GM23338 (cell line): ENCODE data around the gene RIN3. TPM values are rescaled to one million over a fixed set of nuclear protein-coding genes. Genes with fewer than 3 reads are reported as not detected.

ENCODE experiments used
- ATAC-seq: fragments of 200-7000 bp; cut with Tn5 transposase; 3 replicates; pipeline ENCODE4 v1.9.1; 2020
- DNase-seq: peaks from one replicate; pipeline ENCODE4 v3.0.0-alpha.2; 2015; ENCODE audit warnings: low spot score
- H2AFZ ChIP-seq: fragments of 200-600 bp; sonication (generic); 2 replicates; pipeline ENCODE4 v1.8.0; 2016; ENCODE audit warnings: antibody characterized with exemption, mild to moderate bottlenecking, moderate library complexity
- H3F3A ChIP-seq: fragments of 200-600 bp; sonication (generic); replicated peaks from 2 replicates; pipeline ENCODE4 v1.8.0; 2017; ENCODE audit warnings: antibody characterized with exemption, mixed run types, low read depth
- H3K27ac ChIP-seq: fragments of 200-600 bp; sonication (generic); 2 replicates; pipeline ENCODE4 v1.6.1; 2016; ENCODE audit warnings: low read depth
- H3K27me3 ChIP-seq: fragments of 200-600 bp; sonication (generic); 2 replicates; pipeline ENCODE4 v1.8.0; 2016; ENCODE audit warnings: mild to moderate bottlenecking, mixed run types, moderate library complexity; ENCODE audit not compliant: insufficient read depth
- H3K36me3 ChIP-seq: fragments of 200-600 bp; sonication (generic); 2 replicates; pipeline ENCODE4 v1.8.0; 2016; ENCODE audit warnings: mild to moderate bottlenecking; ENCODE audit not compliant: insufficient read depth
- H3K4me1 ChIP-seq: fragments of 200-600 bp; sonication (generic); 2 replicates; pipeline ENCODE4 v1.8.0; 2016; ENCODE audit warnings: mild to moderate bottlenecking, moderate library complexity; ENCODE audit not compliant: insufficient read depth
- H3K4me2 ChIP-seq: fragments of 200-600 bp; sonication (generic); 2 replicates; pipeline ENCODE4 v1.7.1; 2017; ENCODE audit warnings: mixed run types
- H3K4me3 ChIP-seq: fragments of 200-600 bp; sonication (generic); 2 replicates; pipeline ENCODE4 v1.6.1; 2016; ENCODE audit warnings: mixed run types
- H3K79me2 ChIP-seq: fragments of 200-600 bp; sonication (generic); replicated peaks from 2 replicates; pipeline ENCODE4 v1.8.0; 2017; ENCODE audit warnings: mild to moderate bottlenecking; ENCODE audit not compliant: insufficient read depth
- H3K9me2 ChIP-seq: fragments of 200-600 bp; sonication (generic); 2 replicates; pipeline ENCODE4 v1.8.0; 2017; ENCODE audit not compliant: insufficient read depth
- H4K20me1 ChIP-seq: fragments of 200-600 bp; sonication (generic); replicated peaks from 2 replicates; pipeline ENCODE4 v1.8.0; 2017; ENCODE audit warnings: mild to moderate bottlenecking; ENCODE audit not compliant: insufficient read depth
- H3K27ac Mint-ChIP-seq: 2 replicates; pipeline ENCODE4 v1.8.0; 2020; ENCODE audit warnings: inconsistent platforms, mild to moderate bottlenecking, moderate library complexity, mixed read lengths
- H3K27me3 Mint-ChIP-seq: 3 replicates; pipeline ENCODE4 v1.8.0; 2022; ENCODE audit warnings: low read depth, mild to moderate bottlenecking, moderate library complexity, mixed read lengths, inconsistent platforms; ENCODE audit not compliant: insufficient read depth, poor library complexity
- H3K36me3 Mint-ChIP-seq: 3 replicates; pipeline ENCODE4 v1.8.0; 2021; ENCODE audit warnings: low read depth, mild to moderate bottlenecking, inconsistent platforms, moderate library complexity, mixed read lengths
- H3K4me1 Mint-ChIP-seq: 3 replicates; pipeline ENCODE4 v1.8.0; 2020; ENCODE audit warnings: mild to moderate bottlenecking, inconsistent platforms, mixed read lengths
- H3K4me3 Mint-ChIP-seq: 3 replicates; pipeline ENCODE4 v1.8.0; 2021; ENCODE audit warnings: moderate library complexity, mild to moderate bottlenecking, inconsistent platforms, mixed read lengths
- H3K9me3 Mint-ChIP-seq: 3 replicates; pipeline ENCODE4 v1.8.0; 2020; ENCODE audit warnings: moderate library complexity, mild to moderate bottlenecking, inconsistent platforms, mixed read lengths
- CREB1 ChIP-seq: fragments of 250-450 bp; sonication (Bioruptor Pico); IDR thresholded peaks from 2 replicates; pipeline ENCODE4 v1.5.0; 2020; ENCODE audit warnings: low read depth, mild to moderate bottlenecking, moderate library complexity
- EZH2 ChIP-seq: fragments of 200-600 bp; sonication (generic); IDR thresholded peaks from one replicate; pipeline ENCODE4 v1.8.0; 2017; ENCODE audit warnings: antibody characterized with exemption, mild to moderate bottlenecking, low read depth; ENCODE audit not compliant: unreplicated experiment
- EZH2phosphoT487 ChIP-seq: fragments of 200-600 bp; sonication (generic); IDR thresholded peaks from one replicate; pipeline ENCODE4 v1.8.1; 2018; ENCODE audit warnings: antibody characterized with exemption; ENCODE audit not compliant: unreplicated experiment
- JUNB ChIP-seq: IDR thresholded peaks from one replicate; pipeline ENCODE4 v1.6.1; 2016; ENCODE audit warnings: antibody characterized with exemption; ENCODE audit not compliant: unreplicated experiment
- POLR2AphosphoS5 ChIP-seq: IDR thresholded peaks from 2 replicates; pipeline ENCODE4 v1.6.1; 2016; ENCODE audit warnings: antibody characterized with exemption, low read depth
- STAT1 ChIP-seq: IDR thresholded peaks from one replicate; pipeline ENCODE4 v1.6.1; 2016; ENCODE audit warnings: antibody characterized with exemption; ENCODE audit not compliant: unreplicated experiment
- ZNF114 ChIP-seq: fragments of 250-450 bp; sonication (Bioruptor Pico); IDR thresholded peaks from 2 replicates; pipeline ENCODE4 v1.5.0; 2020; ENCODE audit warnings: mild to moderate bottlenecking, moderate library complexity
- ZNF331 ChIP-seq: fragments of 250-450 bp; sonication (Bioruptor Pico); IDR thresholded peaks from 2 replicates; pipeline ENCODE4 v1.5.0; 2020; ENCODE audit warnings: low read depth, mild to moderate bottlenecking, moderate library complexity
- polyA plus RNA-seq: library from polyadenylated mRNA; unstranded; fragments of >200 nt; fragmentation: Nextera tagmentation; extraction: Ambion mirVana; gene quantifications from 2 replicates; pipeline ENCODE4 v1.2.1, GENCODE V29; 2016
- total RNA-seq: library from RNA; depleted of rRNA; stranded (reverse); fragments of >200 nt; shearing (Covaris generic); gene quantifications from 2 replicates; pipeline ENCODE4 v1.2.3, GENCODE V29; 2014
- TF ChIP-seq, protein P1 (sequence below): IDR thresholded peaks from one replicate; pipeline ENCODE4 v1.6.1; 2018; ENCODE audit warnings: antibody characterized with exemption; ENCODE audit not compliant: unreplicated experiment
- TF ChIP-seq, protein P2 (sequence below): IDR thresholded peaks from 2 replicates; pipeline ENCODE4 v1.6.1; 2016; ENCODE audit warnings: antibody characterized with exemption

The RIN3 gene
- total and polyA plus RNA-seq, 2 experiments from 2014 or later: 0.97 to 1.5 TPM

DNA sequence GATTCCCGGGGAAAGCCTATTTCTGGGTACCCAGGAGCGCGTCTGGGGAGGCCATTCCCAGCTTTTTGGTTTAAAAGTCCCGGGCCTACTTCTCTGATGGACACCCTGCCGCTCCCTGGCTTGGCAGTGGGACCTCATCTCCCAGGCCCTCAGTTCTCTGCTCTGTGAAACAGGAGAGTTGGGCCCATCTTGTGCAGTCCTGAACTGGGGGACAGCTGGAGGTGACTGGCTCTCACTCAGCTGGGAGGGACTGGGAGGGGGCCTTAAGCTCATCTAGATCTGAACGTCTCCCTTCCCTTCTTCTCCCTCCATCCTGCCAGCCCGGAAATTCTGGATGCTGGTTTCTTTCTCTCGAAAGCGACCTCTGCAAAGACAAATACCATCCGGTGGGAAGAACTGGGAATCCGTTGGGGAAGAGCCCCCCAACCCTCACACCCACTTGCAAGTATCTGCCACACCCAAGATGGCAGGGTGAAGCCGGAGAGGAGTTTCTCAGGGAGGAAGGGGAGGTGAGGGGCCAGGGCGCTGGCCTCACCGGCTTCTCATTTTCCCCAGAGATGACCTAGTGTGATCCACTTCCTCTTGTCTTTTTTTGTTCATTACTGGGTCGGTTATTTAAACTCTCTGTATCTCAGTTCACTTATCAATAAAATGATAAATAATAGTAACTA, 1.4 kb downstream of the RIN3 start (continued):
- no peak for TF ChIP-seq JUNB
- TF ChIP-seq, protein P1, sequence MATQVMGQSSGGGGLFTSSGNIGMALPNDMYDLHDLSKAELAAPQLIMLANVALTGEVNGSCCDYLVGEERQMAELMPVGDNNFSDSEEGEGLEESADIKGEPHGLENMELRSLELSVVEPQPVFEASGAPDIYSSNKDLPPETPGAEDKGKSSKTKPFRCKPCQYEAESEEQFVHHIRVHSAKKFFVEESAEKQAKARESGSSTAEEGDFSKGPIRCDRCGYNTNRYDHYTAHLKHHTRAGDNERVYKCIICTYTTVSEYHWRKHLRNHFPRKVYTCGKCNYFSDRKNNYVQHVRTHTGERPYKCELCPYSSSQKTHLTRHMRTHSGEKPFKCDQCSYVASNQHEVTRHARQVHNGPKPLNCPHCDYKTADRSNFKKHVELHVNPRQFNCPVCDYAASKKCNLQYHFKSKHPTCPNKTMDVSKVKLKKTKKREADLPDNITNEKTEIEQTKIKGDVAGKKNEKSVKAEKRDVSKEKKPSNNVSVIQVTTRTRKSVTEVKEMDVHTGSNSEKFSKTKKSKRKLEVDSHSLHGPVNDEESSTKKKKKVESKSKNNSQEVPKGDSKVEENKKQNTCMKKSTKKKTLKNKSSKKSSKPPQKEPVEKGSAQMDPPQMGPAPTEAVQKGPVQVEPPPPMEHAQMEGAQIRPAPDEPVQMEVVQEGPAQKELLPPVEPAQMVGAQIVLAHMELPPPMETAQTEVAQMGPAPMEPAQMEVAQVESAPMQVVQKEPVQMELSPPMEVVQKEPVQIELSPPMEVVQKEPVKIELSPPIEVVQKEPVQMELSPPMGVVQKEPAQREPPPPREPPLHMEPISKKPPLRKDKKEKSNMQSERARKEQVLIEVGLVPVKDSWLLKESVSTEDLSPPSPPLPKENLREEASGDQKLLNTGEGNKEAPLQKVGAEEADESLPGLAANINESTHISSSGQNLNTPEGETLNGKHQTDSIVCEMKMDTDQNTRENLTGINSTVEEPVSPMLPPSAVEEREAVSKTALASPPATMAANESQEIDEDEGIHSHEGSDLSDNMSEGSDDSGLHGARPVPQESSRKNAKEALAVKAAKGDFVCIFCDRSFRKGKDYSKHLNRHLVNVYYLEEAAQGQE: no peak
- no peak for TF ChIP-seq CREB1 (CRISPR knock-in tag)
- no peak for TF ChIP-seq ZNF114
- no peak for TF ChIP-seq STAT1

GRCh38 chr14:92515546-92516343, 2.2 kb downstream of the RIN3 start:
- 0 out of 2 replicates have a peak, but pooled peaks cover 3% of the 10 kb centered on the region for H3F3A ChIP-seq
- H3K79me2 ChIP-seq: no peaks in the 10 kb centered on the region
- no peak overlapping the region for H3K4me2 ChIP-seq
- no peaks in the 10 kb centered on the region; the same call in 1 of the 2 replicates for H3K4me1 ChIP-seq
- H3K36me3 ChIP-seq: no peaks in the 10 kb centered on the region
- Mint-ChIP-seq H3K27ac (no peak overlapping the region), H3K4me1 (peaks cover 10% of the 10 kb centered on the region), H3K36me3 (no peaks in the 10 kb centered on the region), H3K4me3 (no peak overlapping the region; the same call in 2 of the 3 replicates), H3K27me3 (peaks cover 29% of the 10 kb centered on the region), H3K9me3 (no peaks in the 10 kb centered on the region)
- TF ChIP-seq CREB1 (CRISPR knock-in tag): no peak
- TF ChIP-seq, protein P1: no peak
- no peak for TF ChIP-seq EZH2
- no peak for TF ChIP-seq ZNF331 (CRISPR knock-in tag)
- TF ChIP-seq STAT1: no peak
- no peak for TF ChIP-seq EZH2phosphoT487
- no peak for TF ChIP-seq POLR2AphosphoS5
- no peak for TF ChIP-seq ZNF114
- TF ChIP-seq, protein P2, sequence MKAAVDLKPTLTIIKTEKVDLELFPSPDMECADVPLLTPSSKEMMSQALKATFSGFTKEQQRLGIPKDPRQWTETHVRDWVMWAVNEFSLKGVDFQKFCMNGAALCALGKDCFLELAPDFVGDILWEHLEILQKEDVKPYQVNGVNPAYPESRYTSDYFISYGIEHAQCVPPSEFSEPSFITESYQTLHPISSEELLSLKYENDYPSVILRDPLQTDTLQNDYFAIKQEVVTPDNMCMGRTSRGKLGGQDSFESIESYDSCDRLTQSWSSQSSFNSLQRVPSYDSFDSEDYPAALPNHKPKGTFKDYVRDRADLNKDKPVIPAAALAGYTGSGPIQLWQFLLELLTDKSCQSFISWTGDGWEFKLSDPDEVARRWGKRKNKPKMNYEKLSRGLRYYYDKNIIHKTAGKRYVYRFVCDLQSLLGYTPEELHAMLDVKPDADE: no peak
- no peak overlapping the region for H3K4me3 ChIP-seq
- no peaks in the 10 kb centered on the region for H3K9me2 ChIP-seq
- DNase-seq (no peak), ATAC-seq (no peak)
- H3K27me3 ChIP-seq: peaks cover 40% of the 10 kb centered on the region
- H2AFZ ChIP-seq: no peak overlapping the region
- H4K20me1 ChIP-seq: no peaks in the 10 kb centered on the region
- H3K27ac ChIP-seq: no peak overlapping the region
